GM21619 (cell line): ENCODE results near the gene PAQR9.

Source experiments
- ATAC-seq: cut with Tn5 transposase; IDR thresholded peaks from one replicate; pipeline ENCODE4 v1.9.1; 2021; ENCODE audit not compliant: unreplicated experiment

PAQR9 gene

GRCh38 chr3:142951794-142952193, 11.7 kb downstream of the PAQR9 start:
- no peak for ATAC-seq

GRCh38 chr3:142950972-142951371, 12.5 kb downstream of the PAQR9 start:
- ATAC-seq: no peak

DNA sequence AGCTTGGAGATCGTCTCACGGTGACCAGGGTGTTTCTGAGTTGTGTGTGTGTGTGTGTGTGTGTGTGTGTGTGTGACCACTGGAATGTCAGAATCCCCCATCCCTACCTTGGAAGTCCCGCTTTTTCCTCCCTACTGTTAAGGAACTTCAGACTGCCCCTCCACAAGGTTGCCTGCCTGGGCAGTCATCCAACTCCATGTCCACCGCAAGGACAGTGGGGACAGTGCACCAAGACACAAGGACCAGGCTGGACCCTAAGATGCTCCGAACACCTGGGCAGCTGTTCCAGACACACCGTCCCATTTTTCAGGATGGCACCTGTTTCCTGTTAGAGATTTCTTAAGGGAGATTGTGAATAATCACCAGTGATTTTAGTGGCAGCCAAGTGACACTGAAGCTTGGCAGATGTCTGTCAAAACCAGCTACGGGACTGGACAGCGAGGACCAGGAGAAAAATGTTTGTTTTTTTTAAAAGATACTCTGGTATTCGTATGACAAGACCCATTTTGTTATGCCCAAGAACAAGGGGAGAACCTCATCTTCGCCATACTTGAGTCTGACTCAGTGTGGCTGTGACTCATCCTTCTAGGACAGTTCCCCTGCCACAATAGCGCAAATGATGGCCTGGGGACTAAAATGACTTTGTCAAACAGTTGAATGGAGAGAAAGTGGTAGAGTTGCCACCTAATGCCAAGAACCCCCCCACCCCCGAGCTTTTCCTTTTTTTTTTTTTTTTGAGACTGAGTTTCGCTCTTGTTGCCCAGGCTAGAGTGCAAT, 15.5 kb downstream of the PAQR9 start:
- ATAC-seq: no peak

- ATAC-seq: no peak
These were observed 16.1 kb downstream of the PAQR9 start for GRCh38 chr3:142947352-142947751.

DNA sequence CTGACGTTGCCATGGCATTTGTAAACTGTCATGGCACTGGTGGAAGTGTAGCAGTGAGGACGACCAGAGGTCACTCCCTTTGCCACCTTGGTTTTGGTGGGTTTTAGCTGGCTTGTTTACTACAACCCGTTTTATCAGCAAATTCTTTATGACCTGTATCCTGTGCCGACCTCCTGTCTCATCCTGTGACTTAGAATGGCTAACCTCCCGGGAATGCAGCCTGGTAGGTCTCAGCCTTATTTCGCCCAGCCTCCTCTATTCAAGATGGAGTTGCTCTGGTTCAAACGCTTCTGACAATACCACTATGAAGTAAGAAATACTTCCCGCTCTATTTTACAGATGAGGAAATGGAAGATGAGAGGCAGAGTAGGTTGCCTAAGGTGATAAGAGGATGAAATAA, 16.6 kb downstream of the PAQR9 start:
- no peak for ATAC-seq

GRCh38 chr3:142945023-142945422, 18.5 kb downstream of the PAQR9 start:
- no peak for ATAC-seq

GRCh38 chr3:142944342-142944741, 19.1 kb downstream of the PAQR9 start:
- ATAC-seq: no peak

DNA sequence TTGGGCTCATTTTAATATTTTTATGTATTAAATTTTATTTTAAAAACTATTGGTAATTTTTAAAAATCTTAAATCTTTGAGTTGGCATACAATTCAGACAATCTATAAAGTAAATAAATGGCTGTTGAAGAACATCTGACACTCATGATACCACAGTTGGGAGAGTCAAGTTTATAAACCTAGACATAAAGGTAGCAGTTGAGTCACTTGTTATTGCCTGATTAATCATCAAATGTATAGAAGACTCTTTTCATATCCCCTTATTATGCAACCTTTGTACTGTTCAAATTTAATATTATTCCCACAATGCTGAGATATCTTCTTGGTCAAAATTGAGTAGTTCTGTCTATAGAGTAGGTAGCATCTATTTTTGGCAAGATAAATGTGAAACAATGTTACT, 19.6 kb downstream of the PAQR9 start:
- ATAC-seq: no peak

GRCh38 chr3:142943349-142943748, 20.1 kb downstream of the PAQR9 start:
- ATAC-seq: no peak

- ATAC-seq: no peak
These were observed 21.9 kb downstream of the PAQR9 start for GRCh38 chr3:142941373-142942123.

DNA sequence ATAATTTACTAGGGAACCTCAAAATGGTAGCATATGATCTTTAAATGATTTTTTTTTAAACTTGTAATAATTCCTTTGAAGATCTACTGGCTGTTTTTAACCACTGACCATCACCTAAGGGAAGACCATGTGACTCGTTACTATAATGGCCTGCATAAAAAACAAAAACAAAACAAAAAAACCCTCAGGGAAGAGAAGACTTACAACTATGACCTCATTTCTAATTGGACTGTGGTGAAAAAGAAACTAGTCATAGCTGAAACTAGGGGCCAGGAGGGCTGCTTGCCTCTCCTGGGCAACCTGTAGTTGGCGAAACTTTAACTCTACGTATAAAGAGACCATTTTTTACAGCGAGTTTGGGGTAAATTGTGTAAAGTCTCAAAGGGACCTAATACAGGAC, 23.0 kb downstream of the PAQR9 start:
- ATAC-seq: peak; percentile 50

DNA sequence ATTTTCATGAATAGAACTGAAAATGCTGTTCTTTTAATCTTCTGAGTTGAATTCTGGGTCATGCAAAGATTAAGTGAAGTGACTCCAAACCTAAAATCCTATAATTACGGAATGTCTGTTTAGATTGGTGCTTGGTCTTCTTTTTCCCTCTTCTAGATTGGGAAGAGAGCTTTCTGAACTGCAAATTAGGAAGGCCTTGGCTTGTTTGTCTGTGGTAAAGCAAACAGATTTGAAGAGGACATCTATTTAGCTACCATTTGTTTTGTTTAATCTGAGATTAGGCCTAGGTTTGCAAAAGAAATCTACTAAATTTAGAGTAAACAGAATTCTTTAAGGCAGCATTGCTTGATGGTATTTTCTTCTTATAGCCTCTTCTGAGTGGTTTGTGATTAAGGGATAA, 23.5 kb downstream of the PAQR9 start:
- no peak for ATAC-seq

DNA sequence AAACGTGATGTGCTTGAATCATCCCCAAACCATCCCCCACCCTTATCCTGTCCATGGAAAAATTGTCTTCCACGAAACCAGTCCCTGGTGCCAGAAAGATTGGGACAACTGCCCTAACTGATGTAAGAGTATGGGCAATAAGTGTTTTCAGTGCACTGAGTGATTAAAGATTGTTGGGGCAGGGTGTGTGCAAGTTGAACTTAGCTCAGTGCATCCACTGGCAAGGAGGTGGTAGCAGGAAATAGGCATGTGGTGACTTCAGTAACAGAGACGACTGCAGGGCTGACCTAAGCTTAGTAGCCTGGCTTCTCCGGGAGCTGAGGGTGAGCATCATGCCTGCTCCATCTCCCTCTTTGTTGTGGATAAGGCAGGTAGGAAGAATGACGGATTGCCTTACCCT, 27.5 kb downstream of the PAQR9 start:
- no peak for ATAC-seq

DNA sequence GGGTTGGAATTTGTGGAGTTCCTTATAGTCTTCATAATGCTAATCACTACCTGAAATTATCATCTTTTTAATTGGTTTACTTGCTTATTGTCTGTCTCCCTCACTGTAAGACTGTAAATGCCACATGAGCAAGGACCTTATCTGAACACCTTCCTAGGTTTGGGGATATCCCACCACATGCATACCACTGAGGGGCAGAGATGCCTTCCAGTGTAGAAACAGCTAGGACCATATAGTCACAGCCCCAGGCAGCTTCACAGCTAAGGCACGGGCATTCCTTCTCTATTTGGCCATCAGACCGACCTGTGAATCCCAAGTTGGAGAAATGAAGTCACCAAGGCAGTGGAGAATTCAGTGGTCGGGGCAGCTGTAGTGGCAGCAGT, 28.6 kb downstream of the PAQR9 start:
- no peak for ATAC-seq

GRCh38 chr3:142934128-142934886, 29.2 kb downstream of the PAQR9 start:
- ATAC-seq: no peak

DNA sequence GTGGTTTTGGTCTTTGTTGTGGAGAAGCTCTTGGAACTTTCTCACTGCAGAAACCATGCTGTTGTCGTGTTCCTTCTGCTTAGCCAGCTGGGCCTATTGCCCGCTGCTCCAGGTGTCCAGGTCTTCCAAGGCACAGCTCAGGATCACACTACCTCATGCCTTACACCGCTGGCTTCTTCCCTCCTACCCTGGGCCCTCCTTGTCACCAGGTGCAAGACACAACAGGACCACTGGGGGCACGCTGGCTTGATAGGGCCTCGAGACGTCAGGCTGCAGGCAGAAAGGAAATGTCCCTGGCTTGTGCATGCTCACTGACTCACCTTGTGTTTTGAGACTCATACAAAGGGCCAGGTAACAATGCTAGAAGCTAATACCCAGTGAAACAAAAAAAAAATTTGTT, 32.3 kb downstream of the PAQR9 start:
- peak; percentile 66 for ATAC-seq

DNA sequence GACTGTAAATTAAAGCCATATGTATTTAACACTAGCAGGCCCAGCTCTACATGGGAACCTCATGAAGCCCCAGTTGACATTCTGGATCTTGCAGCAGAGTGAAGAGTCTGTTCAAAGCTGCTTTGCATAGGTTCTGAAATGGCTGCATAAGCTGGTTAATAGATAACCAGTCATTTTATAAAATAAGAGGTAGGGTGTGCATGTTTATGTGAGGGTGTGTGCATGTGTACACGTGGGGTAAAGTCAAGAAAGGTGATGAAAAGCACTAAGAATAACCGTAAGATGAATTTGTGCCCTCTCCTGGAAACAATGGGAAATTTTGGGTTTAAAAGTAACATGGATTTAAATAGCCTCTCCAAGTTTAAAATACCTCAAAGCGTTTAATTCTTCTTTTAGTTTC, 33.0 kb downstream of the PAQR9 start:
- no peak for ATAC-seq

DNA sequence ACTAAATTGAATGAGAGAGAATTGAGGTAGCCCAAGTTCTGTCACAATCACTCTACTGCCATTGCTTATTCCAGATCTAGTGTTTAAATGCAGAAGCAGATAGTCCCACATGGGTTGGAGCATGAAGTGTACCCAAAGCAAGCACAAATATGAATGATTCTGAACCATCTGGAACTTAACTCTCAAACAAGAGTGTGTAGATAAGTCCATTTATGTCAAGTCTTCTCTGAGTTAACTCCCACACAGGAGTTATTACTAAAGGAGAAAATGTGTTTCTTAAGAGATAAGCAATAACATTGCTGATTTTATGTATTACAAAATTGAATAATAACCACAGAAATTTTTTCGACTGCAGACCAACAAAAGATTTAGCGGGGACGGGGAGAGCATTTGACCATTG, 33.6 kb downstream of the PAQR9 start:
- ATAC-seq: no peak

- peak; percentile 59 for ATAC-seq
These were observed 34.4 kb downstream of the PAQR9 start for GRCh38 chr3:142929109-142929508.

DNA sequence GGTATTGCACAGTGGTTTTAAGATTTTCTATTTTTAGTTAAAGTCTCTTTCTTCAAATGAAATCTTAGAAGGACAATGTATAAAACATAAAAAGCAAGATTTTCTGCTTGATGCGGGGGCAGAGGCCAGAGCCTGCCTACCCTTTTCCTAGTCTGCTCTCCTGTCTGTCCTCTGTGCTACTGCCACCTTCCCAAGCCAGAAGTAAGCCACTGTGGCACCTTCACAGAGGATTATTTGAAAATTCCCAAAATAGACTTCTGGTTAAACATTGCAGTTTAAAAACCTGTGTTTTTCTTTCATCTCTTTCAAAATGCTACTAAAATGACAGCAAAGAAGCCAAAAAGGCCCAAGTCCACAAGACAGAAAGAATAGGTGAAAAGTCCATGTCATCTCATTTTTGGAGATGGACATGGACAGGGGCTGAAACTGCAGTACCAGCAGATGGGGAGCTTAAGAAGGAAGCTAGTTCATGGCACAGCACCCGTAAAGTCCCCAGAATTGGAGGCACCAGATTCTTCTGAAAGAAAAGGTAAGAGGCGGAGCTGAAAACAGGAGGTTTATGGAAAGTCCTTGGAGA, 37.0 kb downstream of the PAQR9 start:
- ATAC-seq: no peak

DNA sequence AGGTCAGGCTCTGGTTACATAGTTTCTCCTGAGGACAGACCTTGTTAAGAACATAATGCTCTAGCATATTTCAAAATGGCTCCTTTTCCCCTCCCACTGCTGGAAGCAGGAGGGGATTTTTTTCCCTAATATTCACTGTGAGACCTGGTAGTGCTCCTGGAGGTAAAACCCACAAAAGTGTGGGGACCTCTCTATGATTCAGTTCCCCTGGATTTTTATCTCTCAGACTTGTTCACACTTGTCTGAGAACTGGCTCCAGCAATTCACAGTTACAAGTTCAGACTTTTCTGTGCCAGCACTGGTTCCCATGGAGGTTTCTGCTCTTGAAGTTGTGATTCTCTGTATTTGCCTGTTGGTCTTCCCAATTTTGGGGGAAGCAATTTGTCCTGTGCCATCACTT, 38.3 kb downstream of the PAQR9 start:
- no peak for ATAC-seq

DNA sequence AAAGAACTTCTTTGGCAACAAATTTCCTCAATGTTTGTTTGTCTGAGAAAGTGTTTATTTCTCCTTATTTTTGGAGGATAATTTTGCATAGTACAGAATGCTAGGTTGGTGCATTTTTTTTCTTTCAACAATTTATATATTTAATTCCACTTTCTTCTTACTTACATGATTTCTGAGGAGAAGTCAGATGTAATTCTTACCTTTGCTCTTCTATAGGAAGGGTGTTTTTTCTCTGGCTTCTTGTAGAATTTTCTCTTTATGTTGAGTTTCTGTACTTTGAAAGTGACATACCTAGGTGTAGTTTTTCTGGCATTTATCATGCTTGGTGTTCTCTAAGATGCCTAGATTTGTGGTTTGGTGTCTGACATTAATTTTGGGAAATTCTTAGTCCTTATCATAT, 39.8 kb downstream of the PAQR9 start:
- ATAC-seq: no peak
